Stimulated activated CD8-positive, alpha-beta memory T cell treated with anti-CD3 and anti-CD28 coated beads, Interleukin-4, amount 100 ng/mL, for 24 hours (primary cell): ENCODE measurements around the gene NMRK1.

ENCODE experiments used
- DNase-seq: peaks from one replicate; pipeline ENCODE4 v3.0.0-alpha.2; 2020; ENCODE audit warnings: low read depth

NMRK1 gene

GRCh38 chr9:75087824-75088645 lies at the start of gene NMRK1, which contains the start of gene OSTF1:
Gene NMRK1 (minus strand): TSS chr9:75088155. CDS start chr9:75083115, 5,040 bp downstream.
Gene OSTF1 (plus strand): TSS chr9:75088514. CDS start chr9:75088693, 179 bp downstream.
- peak; percentile 88 for DNase-seq

DNA sequence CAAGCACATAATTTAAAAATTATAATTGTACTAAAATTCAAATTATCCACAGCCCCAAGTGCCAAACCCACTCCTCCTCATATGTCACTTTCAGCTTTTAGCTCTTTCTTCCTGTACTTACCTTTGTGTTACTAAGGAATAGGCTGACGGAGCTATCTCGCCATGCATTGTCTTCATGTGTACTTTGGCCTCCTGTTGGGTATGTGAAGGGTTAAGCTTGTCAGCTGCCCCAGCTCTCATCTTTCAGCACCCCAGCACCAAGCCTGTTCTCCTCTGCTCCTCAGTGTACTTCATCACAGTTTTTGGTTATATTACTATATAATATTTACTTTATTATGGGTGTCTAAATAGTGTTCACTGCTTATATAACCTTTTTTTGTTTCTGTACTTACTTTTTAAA lies 46.5 kb upstream of the NMRK1 start:
- DNase-seq: no peak

DNA sequence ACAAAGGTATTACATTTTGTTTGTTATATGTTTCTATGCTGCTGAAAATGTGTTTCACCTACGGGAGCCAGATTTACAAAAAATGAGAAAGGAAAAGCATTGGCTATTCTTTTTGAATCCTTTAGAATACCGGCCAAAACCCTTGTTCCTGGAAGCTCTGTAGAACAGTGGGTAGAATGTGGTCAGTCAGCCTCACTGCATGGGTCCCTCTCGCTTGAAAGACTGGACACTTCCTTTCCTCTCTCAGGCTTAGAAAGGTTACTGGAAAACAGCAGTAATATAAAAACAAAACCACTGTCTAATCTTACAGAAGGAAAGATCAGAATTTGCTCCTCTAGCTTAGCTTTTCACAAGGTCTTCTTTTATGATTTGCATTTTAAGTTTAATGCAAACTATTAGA lies 45.4 kb upstream of the NMRK1 start:
- no peak for DNase-seq

DNA sequence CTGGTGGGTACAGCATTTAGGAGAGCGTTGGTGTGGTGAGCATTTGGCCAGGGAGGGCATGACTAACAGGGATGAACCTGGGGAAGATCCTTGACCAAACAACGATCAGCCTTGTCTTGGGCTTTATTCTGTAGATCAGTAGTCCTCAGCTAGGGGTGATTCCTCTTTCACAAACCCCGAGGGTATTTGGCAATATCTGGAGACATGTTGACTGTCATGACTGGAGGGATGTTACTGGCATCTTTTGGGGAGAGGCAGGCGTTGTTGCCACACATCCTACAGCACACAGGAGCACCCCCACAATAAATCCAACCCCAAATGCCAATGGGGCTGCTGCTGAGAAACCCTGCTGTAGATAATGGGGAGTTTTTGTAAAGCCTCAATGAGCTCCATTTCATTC lies 44.3 kb upstream of the NMRK1 start:
- no peak for DNase-seq

DNA sequence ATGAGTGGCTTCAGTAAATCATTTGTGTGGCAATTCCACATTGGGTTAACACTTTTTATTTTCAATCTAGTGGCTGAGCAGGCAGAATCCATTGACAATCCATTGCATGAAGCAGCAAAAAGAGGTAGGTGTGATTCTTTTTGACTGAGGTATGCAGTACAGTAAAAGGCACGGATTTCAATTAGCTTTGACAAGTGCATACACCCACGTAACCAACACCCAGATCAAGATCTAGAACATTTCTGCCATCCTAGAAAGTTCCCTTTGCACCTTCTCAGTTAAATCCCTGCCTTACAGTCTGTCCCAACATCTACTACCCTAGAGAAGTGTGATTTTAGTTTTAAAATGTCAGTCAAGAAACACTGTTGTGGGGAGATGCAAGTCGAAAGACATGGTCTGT lies 43.7 kb upstream of the NMRK1 start:
- DNase-seq: no peak

DNA sequence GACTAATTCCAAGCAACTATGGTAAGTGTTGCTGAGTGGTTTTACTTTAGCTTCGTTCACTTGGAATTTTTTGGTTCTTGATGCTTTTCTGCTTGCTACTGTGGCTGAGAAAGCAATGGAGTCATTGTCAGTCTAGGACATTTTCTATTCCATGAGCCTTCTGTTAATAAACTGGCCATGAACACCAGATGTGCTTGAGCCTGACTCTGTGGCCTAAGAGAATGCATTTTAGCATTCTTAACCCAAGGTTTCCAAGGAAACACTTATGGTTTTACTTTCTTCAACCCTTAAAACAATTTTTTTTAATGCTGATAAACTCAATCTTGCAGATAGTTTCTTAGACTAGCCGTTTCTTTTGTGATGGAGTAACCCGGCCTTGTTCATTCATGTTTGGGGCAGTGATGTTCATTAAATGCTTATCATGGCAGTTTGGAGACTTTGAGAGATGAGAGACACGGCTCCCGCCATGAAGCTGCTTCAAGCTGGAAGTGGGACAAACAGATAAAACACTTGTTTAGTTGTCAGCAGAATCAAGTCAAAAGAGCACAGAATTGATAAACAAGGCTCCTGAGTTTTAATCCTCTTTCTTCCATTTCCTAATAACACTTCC lies 42.8 kb upstream of the NMRK1 start:
- DNase-seq: no peak

DNA sequence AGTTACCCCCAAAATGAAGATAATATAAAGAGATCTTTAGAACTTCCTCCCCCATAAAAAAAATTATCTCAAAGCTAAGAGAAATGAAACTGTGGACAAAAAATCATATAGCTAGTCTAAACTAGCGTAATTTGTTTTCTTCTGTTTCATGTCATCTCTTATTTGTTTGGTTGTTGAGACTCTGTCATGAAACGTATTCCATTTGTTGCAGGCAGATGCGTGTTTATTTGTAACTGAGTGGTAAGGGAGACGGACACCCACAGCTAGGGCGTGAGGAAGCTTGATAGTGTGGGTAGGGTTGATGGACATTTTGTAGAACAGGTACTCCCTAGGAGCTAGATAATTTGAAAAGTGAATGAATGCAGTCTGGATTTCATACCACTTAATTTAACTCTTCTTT lies 42.2 kb upstream of the NMRK1 start:
- DNase-seq: no peak

DNA sequence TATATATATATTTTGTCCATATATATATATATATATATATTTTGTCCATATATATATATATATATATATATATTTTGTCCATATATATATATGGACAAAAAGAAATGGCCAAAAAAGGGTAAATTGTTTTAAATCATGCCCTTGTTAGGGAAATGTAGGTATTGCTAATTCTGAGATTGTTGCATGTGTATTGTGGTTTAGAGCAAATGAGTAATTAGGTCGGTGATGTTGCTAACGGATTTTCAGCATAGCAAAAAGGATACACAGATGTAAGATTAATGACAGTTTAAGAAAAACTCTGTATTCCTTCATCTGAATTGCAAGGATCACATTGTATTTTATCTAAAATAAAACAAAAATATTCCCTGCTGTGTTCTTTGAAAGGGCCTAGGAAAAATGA lies 40.6 kb upstream of the NMRK1 start:
- DNase-seq: no peak

DNA sequence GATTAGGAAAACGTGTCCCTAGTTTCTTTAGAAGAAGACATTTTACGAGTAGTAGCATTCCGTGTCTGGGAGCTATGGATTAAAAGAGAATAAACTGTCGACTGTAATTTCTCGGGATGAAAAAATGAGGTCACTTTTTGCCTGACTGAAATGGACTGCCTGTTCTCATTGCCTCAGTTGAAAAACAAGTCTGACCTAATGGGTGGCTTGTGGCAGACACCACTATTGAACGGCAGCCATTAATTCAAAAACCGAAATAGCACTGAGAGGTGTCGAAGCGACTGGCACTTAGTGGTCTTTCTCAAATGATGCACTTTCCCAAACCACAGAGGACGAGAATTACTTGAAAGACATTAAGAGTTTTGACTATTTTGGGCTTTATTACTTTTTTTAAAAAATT lies 35.7 kb upstream of the NMRK1 start:
- DNase-seq: no peak

DNA sequence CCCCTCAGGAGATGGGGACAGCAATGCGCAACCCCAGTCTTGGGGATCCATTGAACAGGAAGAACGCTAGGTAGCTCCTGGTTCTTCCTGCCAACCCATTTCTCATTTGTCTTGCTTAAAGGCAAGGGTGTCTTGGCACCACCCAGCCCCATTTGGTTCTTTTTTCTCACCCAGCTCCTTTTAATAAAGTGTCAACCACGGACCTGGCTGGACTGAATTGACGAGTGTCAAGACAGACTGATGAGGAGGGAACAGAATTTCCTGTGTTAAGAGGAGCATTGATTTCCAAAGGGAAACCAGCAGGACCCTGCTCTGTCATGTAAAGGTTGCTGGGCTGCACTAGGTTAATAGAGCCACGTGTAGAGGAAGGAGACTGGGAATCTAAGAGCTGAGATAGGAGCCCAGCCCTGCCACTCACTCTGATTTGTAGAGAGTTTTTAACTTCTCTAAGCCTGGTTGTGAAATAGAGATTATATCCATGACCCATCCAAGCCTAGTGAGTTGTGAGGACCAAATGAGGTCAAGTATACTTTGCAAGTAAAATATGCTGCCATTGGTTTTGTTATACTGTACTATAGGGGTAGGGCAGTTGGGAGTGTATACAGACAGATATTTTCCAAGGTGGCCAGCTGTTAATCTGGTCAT lies 34.1 kb upstream of the NMRK1 start:
- DNase-seq: no peak

DNA sequence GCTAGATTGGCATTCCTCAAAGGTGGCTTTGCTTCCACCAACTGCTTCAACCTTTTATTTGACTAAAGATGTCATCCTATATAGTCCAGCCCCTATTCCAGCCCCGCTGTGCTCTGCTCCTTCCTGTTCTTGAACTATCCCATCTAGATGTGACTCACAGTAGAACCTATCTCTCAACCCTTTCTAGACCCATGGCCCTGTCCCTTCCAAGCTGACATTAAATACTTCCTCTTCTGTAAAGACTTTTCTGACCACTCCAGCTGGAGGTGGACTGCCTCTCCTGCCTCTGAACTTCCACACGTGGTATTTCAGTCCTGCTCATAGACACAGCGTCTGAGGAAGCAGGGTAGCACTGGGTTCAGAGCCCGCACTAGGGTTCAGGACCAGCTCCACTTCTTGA lies 32.7 kb upstream of the NMRK1 start:
- DNase-seq: no peak

GRCh38 chr9:75117564-75117963 lies 29.6 kb upstream of the NMRK1 start:
- DNase-seq: no peak

- DNase-seq: no peak
Observed at GRCh38 chr9:75116306-75116705, 28.4 kb upstream of the NMRK1 start.

GRCh38 chr9:75112789-75113188 lies 24.8 kb upstream of the NMRK1 start:
- no peak for DNase-seq

- DNase-seq: no peak
Observed at GRCh38 chr9:75111019-75111622, 23.2 kb upstream of the NMRK1 start.

DNA sequence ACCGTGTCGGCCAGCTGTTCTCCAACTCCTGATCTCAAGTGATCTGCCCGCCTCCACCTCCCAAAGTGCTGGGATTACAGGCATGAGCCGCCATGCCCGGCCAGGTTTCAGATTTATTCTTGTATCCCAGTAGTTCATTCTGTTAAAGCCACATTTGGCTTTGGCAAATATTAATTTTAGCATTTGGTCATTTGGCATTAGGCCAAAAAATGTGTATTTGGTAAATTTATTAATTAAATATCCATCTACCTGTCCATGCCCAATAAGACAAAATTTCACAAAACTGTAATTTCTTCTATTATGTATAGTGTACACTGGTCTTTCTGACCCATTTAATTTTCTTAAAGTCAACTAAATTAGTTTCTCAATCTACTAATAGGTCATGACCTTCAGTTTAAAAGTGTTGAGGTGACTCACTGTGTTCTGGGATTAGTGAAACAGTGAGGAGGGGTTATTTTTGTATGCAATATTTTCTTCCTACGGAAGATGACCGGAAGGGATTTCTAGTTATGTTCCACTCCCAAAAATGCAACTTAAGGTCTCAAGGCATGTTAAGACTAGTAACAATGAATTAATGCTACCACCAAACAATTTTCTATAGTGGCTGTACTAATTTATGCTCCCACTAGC lies 21.4 kb upstream of the NMRK1 start:
- no peak for DNase-seq

DNA sequence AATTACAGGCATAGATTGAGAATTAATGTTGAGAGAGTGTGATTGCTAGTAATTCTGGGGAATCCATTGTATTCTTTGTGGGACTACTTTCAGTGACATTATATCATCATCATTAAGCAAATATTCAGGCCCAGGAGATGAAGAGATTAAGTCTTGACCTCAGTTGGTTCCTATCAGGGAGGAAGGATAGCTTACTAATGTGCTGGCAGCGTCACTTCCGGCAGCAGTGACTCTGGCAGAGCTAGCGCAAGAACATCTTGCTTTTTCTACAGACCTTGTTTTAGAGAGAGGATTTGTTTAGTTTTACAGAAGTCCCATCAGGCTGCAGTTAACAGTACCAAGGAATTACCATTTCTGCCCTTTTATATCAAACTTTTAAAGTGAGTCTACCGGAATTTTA lies 20.6 kb upstream of the NMRK1 start:
- DNase-seq: no peak

- no peak for DNase-seq
Observed at GRCh38 chr9:75106857-75107256, 18.9 kb upstream of the NMRK1 start.

DNA sequence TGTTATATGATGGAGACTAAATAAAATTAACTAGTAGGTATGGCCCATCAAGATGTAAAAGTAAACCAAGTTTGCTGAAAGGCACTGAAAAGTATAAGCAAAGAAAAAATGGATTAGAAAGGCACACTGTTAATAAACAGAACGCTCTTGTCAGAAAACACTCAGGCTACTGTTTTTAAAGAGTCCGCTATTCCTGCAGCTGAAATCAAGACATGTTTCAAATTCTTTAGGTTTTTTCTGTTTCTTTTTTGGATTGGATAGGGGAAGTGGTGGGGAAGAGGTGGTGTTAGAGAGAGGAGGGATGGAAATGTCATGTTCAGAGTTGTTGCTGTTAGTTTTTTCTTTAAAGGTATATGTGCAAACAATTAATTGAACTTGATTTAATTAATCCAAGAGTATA lies 17.9 kb upstream of the NMRK1 start:
- no peak for DNase-seq

DNA sequence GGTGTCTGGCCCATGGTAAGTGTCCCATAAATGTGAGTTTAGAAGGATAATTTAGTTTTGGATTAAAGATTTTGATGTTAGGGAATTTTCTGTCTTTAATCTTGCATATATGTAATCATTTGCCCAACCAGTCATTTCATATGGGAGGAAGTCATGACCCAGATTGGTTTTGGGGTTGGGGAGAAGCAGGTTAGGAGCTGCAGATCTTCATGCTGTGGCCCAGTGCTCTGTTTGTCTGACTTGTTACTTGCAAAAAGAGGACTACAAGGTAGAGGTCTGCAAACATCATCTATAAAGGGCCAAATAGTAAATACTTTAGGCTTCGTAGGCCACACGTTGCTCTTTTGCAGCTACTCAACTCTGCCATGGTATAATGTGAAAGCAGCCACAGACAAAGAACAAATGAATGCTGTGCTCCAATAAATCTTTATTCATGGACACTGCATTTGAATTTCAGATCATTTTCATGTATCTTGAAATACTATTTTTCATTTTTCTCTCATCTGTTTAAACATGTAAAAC lies 17.1 kb upstream of the NMRK1 start:
- no peak for DNase-seq

DNA sequence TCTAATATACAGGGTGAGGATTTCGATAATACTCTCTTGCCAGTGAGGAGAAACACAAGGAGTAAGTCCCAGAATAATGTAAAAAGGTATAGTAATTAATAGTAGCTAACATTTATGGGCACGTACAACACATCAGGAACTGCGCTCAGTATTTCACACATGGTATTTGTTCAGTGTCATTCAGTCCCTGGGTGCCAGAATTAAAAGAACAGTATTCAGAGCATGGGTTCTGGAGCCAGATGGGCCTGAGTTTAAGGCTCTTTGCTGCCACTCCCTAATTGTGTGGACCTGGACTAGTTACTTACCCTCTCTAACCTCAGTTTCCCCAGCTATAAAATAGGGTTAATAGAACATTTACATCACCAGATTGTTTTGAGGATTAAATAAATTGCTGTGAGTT lies 16.7 kb upstream of the NMRK1 start:
- DNase-seq: no peak

GRCh38 chr9:75102177-75102790 lies 14.3 kb upstream of the NMRK1 start:
- no peak for DNase-seq
